Caki2 (cell line): ENCODE data around the gene ARHGAP30. TPM values are rescaled to one million over a fixed set of nuclear protein-coding genes. Genes with fewer than 3 reads are reported as not detected.

Experiments
- DNase-seq: peaks from one replicate; pipeline ENCODE4 v3.0.0-alpha.2; 2015; ENCODE audit warnings: low read depth
- in situ Hi-C: cut with HindIII; loops from 2 replicates; pipeline ENCODE4 v1.10.0; 2016; ENCODE audit warnings: low sequenced_read_pairs, low pct_unique_long_range_greater_than_20kb, mixed read lengths
- total RNA-seq: library from RNA; depleted of rRNA; stranded (reverse); fragments of >200 nt; shearing (Covaris generic); gene quantifications from 2 replicates; pipeline ENCODE4 v1.2.3, GENCODE V29; 2014; ENCODE audit warnings: low replicate concordance; rRNA removed

ARHGAP30 gene
- total RNA-seq, 1 experiment from 2014 or later, result not detected

GRCh38 chr1:161001525-161001924 lies 68.2 kb downstream of the ARHGAP30 start:
- in situ Hi-C loops, result no loop called here

GRCh38 chr1:161000736-161001480 lies 68.8 kb downstream of the ARHGAP30 start:
- in situ Hi-C loops, result no loop called here

More at GRCh38 chr1:161001525-161001924, 68.2 kb downstream of the ARHGAP30 start:
- no peak for DNase-seq

GRCh38 chr1:160999376-160999775 lies 70.3 kb downstream of the ARHGAP30 start:
- no peak for DNase-seq
- in situ Hi-C loops, result no loop called here

More at GRCh38 chr1:161000736-161001480, 68.8 kb downstream of the ARHGAP30 start:
- no peak for DNase-seq

GRCh38 chr1:160997323-160998038 lies 72.2 kb downstream of the ARHGAP30 start:
- in situ Hi-C loops, result no loop called here
- DNase-seq, result peak; percentile 35

Other genes with a start within 250 kb of the ARHGAP30 start
- not detected in 2 replicates for gene CD244, start 207.0 kb downstream of the ARHGAP30 start, total RNA-seq
- not detected in 2 replicates for gene ITLN1, start 184.7 kb downstream of the ARHGAP30 start, total RNA-seq
- not detected in 2 replicates for gene ITLN2, start 115.1 kb downstream of the ARHGAP30 start, total RNA-seq
- gene F11R, start 48.7 kb downstream of the ARHGAP30 start, total RNA-seq, result 17.4 and 41.5 TPM in 2 replicates
- 53.5 and 67.6 TPM in 2 replicates for gene TSTD1, start 30.9 kb downstream of the ARHGAP30 start, total RNA-seq
- 55.3 and 65.1 TPM in 2 replicates for gene USF1, start 23.9 kb downstream of the ARHGAP30 start, total RNA-seq
- 0.29 and 0.88 TPM in 2 replicates for gene NECTIN4, start 19.7 kb upstream of the ARHGAP30 start, total RNA-seq
- gene KLHDC9, start 28.5 kb upstream of the ARHGAP30 start, total RNA-seq, result 3.7 and 23.8 TPM in 2 replicates
- 23.4 and 34.3 TPM in 2 replicates for gene PFDN2, start 48.1 kb upstream of the ARHGAP30 start, total RNA-seq
- gene NIT1, start 48.2 kb upstream of the ARHGAP30 start, total RNA-seq, result 32.0 and 38.2 TPM in 2 replicates
- 17.4 and 39.5 TPM in 2 replicates for gene DEDD, start 62.8 kb upstream of the ARHGAP30 start, total RNA-seq
- gene UFC1, start 84.1 kb upstream of the ARHGAP30 start, total RNA-seq, result 189 and 204 TPM in 2 replicates
- 3.3 and 7.0 TPM in 2 replicates for gene USP21, start 89.6 kb upstream of the ARHGAP30 start, total RNA-seq
- gene PPOX, start 96.5 kb upstream of the ARHGAP30 start, total RNA-seq, result 35.7 and 37.8 TPM in 2 replicates
- gene B4GALT3, start 107.6 kb upstream of the ARHGAP30 start, total RNA-seq, result 24.0 and 29.0 TPM in 2 replicates
- not detected in 2 replicates for gene ADAMTS4, start 129.2 kb upstream of the ARHGAP30 start, total RNA-seq
- gene NDUFS2, start 132.5 kb upstream of the ARHGAP30 start, total RNA-seq, result 108 and 118 TPM in 2 replicates
- not detected in 2 replicates for gene FCER1G, start 145.4 kb upstream of the ARHGAP30 start, total RNA-seq
- gene APOA2, start 153.7 kb upstream of the ARHGAP30 start, total RNA-seq, result not detected in 2 replicates
- gene TOMM40L, start 156.2 kb upstream of the ARHGAP30 start, total RNA-seq, result 7.2 and 9.2 TPM in 2 replicates
- gene NR1I3, start 168.3 kb upstream of the ARHGAP30 start, total RNA-seq, result not detected in 2 replicates
- not detected in 2 replicates for gene PCP4L1, start 188.9 kb upstream of the ARHGAP30 start, total RNA-seq
- gene MPZ, start 240.1 kb upstream of the ARHGAP30 start, total RNA-seq, result 0.74 TPM in 1 of 2 replicates, not detected in the other
- 342 and 387 TPM in 2 replicates for gene SDHC, start 244.5 kb upstream of the ARHGAP30 start, total RNA-seq